GM18519 (cell line): ENCODE measurements around the gene LRCH3.
A peak's percentile ranks its signal among the peaks of the same experiment; 100 is the strongest.

Experiments
- ATAC-seq: cut with Tn5 transposase; IDR thresholded peaks from one replicate; pipeline ENCODE4 v1.9.1; 2021; ENCODE audit warnings: mild to moderate bottlenecking, moderate library complexity; ENCODE audit not compliant: unreplicated experiment, low FRiP score

Gene LRCH3

GRCh38 chr3:197791892-197792647 is 1.0 kb downstream of the LRCH3 start:
- peak; percentile 1 for ATAC-seq

GRCh38 chr3:197793247-197793646 is 2.2 kb downstream of the LRCH3 start:
- ATAC-seq = no peak

- no peak for ATAC-seq
These were observed 3.1 kb downstream of the LRCH3 start for GRCh38 chr3:197794115-197794514.

- ATAC-seq = no peak
These were observed 4.1 kb downstream of the LRCH3 start for GRCh38 chr3:197795200-197795599.

- no peak for ATAC-seq
These were observed 5.0 kb downstream of the LRCH3 start for GRCh38 chr3:197796087-197796486.

GRCh38 chr3:197798863-197799262 is 7.8 kb downstream of the LRCH3 start:
- ATAC-seq = no peak

- ATAC-seq = no peak
These were observed 9.3 kb downstream of the LRCH3 start for GRCh38 chr3:197800379-197800778.

- no peak for ATAC-seq
These were observed 11.1 kb downstream of the LRCH3 start for GRCh38 chr3:197801891-197802778.

GRCh38 chr3:197802779-197803459 is 11.9 kb downstream of the LRCH3 start:
- ATAC-seq = no peak

GRCh38 chr3:197804511-197804910 is 13.5 kb downstream of the LRCH3 start:
- no peak for ATAC-seq

GRCh38 chr3:197807969-197808587 is 17.0 kb downstream of the LRCH3 start:
- no peak for ATAC-seq

- ATAC-seq = no peak
These were observed 18.4 kb downstream of the LRCH3 start for GRCh38 chr3:197809356-197810020.

GRCh38 chr3:197810901-197811300 is 19.8 kb downstream of the LRCH3 start:
- no peak for ATAC-seq

GRCh38 chr3:197811343-197811742 is 20.3 kb downstream of the LRCH3 start:
- ATAC-seq = no peak

GRCh38 chr3:197814372-197814771 is 23.3 kb downstream of the LRCH3 start:
- ATAC-seq = no peak

- ATAC-seq = no peak
These were observed 29.7 kb downstream of the LRCH3 start for GRCh38 chr3:197820550-197821335.

- no peak for ATAC-seq
These were observed 38.5 kb downstream of the LRCH3 start for GRCh38 chr3:197829397-197830045.

- no peak for ATAC-seq
These were observed 39.4 kb downstream of the LRCH3 start for GRCh38 chr3:197830308-197830966.
